Measurements from ENCODE around the gene NNT. TPM values are rescaled to one million over a fixed set of nuclear protein-coding genes. Genes with fewer than 3 reads are reported as not detected.

The NNT gene
- total RNA-seq, 1 donor from 2014 or later: 67.3 TPM

DNA sequence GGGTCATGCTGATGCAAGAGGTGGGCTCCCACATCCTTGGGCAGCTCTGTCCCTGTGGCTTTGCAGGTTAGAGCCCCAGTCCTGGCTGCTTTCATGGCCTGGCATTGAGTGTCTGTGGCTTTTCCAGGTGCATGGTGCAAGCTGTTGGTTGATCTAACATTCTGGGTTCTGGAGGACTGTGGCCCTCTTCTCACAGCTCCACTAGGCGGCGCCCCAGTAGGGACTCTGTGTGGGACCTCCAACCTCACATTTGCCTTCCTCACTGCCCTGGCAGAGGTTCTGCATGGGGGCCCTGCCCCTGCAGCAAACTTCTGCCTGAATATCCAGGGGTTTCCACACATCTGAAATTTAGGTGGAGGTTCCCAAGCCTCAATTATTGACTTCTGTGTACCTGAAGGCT lies 150.1 kb downstream of the NNT start:
- no peak for DNase-seq (ENCODE audit: low spot score, unreplicated experiment)
- Mint-ChIP-seq H3K4me1 (ENCODE audit: low read depth) (no peaks in the 10 kb centered on the region), H3K4me3 (ENCODE audit: low read depth) (no peak overlapping the region), H3K27me3 (no peaks in the 10 kb centered on the region), H3K9me3 (ENCODE audit: low read depth) (peaks cover 33% of the 10 kb centered on the region), H3K27ac (no peak overlapping the region), H3K36me3 (ENCODE audit: insufficient read depth) (peaks cover 2% of the 10 kb centered on the region)
- TF ChIP-seq, protein P1, sequence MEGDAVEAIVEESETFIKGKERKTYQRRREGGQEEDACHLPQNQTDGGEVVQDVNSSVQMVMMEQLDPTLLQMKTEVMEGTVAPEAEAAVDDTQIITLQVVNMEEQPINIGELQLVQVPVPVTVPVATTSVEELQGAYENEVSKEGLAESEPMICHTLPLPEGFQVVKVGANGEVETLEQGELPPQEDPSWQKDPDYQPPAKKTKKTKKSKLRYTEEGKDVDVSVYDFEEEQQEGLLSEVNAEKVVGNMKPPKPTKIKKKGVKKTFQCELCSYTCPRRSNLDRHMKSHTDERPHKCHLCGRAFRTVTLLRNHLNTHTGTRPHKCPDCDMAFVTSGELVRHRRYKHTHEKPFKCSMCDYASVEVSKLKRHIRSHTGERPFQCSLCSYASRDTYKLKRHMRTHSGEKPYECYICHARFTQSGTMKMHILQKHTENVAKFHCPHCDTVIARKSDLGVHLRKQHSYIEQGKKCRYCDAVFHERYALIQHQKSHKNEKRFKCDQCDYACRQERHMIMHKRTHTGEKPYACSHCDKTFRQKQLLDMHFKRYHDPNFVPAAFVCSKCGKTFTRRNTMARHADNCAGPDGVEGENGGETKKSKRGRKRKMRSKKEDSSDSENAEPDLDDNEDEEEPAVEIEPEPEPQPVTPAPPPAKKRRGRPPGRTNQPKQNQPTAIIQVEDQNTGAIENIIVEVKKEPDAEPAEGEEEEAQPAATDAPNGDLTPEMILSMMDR (IDR thresholded peaks at IDR 0.05; ENCODE audit: unreplicated experiment): no peak

Other genes starting within 250 kb of the NNT start
- not detected in 2 replicates for gene CCL28, start 190.8 kb upstream of the NNT start, total RNA-seq
- gene TMEM267, start 119.3 kb upstream of the NNT start, total RNA-seq: 8.6 and 11.9 TPM in 2 replicates
- gene C5orf34, start 88.0 kb upstream of the NNT start, total RNA-seq: 4.8 and 4.9 TPM in 2 replicates
- 124 and 135 TPM in 2 replicates for gene PAIP1, start 46.1 kb upstream of the NNT start, total RNA-seq